Occipital lobe (tissue), 2 donors: ENCODE results near the gene SPINDOC. TPM values are rescaled to one million over a fixed set of nuclear protein-coding genes. Genes with fewer than 3 reads are reported as not detected.

Experiments used
- DNase-seq: peaks from one replicate; lab custom pipeline; 2025; lab: John Stamatoyannopoulos, UW
- total RNA-seq: library from RNA; depleted of rRNA; stranded (reverse); fragments of >200 nt; gene quantifications from one replicate; pipeline ENCODE4 v1.2.3, GENCODE V29; 2014

The SPINDOC gene
- total RNA-seq, 1 donor from 2014 or later = 12.2 TPM

GRCh38 chr11:63832336-63832735 is 19.1 kb downstream of the SPINDOC start:
- DNase-seq = no peak

DNA sequence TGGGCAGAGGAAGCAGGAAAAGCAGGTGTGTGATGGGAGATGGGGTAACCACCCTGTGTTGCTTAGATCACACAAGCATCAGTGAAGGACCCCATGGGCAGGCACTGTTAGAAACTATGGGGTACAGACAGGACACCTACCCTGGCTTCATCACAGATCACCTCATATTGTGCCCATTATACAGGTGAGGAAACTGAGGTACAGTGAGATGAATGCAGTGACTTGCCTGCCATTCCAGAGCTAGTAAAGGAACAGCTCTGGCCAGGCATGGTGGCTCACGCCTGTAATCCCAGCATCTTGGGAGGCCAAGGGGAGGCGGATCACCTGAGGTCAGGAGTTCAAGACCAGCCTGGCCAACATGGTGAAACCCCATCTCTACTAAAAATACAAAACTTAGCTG is 19.8 kb downstream of the SPINDOC start:
- no peak for DNase-seq

DNA sequence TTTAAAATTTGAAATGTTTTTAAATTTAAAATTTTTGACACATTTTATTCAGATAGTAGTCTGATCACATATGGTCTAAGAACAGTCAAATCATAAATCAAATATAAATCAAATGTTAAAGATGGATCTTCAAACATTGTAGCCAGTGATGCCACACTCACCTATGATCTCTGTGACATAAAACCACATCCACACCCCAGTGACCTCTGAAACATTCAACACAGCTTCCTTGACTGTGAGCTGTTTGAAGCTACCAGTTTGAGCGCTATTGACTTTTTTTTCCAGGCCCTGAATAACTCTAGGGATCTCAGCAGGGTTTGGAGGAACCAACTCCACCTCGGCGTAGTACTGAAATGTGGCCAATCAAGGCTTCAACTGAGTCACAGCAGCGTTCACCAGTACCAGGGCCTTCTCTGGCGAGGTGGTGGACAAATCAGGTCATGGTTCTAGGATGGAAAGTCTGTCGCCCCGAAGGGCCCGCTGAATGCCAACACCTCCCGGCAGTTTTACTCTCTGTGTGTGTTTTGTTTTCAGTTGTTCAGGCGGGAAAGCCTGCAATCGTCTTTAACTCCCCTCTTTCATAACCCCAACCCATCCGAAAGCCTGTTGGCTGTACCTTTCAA is 21.4 kb downstream of the SPINDOC start:
- DNase-seq = no peak

GRCh38 chr11:63835158-63835545 is 21.9 kb downstream of the SPINDOC start:
- DNase-seq = no peak

DNA sequence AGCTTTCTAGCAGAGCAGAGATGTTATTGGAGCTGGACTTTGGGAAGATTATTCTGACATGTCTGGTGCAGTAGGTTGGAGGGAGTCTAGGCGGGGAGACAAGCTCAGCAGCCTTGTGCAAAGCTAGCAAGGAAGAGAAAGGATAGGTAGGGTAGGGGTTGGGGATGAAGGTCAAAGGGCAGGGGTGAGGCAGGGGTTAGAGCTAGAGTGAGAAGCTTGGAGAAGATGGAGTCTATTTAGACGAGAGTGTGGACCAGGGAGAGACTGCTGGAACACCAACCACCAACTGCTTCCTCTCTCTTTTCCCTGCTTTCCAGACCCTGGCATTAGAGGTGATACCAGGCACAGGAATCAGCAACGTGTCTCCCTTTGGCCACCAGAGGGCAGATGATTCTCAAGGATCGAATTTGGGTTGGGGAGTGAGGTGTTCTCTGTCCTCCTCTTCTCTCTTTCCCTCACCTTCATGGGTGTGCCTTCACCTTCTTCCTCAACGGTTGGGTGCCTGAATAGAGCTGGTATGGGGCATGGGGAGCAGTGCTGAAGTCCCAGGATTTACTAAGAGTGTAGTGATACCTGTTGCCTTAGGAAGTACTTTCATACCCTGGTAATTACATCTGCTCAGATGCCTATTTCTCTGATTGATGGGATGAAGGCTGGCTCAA is 23.9 kb downstream of the SPINDOC start:
- DNase-seq = peak; percentile 49

- DNase-seq = no peak
Observed at GRCh38 chr11:63837739-63838138, 24.5 kb downstream of the SPINDOC start.

DNA sequence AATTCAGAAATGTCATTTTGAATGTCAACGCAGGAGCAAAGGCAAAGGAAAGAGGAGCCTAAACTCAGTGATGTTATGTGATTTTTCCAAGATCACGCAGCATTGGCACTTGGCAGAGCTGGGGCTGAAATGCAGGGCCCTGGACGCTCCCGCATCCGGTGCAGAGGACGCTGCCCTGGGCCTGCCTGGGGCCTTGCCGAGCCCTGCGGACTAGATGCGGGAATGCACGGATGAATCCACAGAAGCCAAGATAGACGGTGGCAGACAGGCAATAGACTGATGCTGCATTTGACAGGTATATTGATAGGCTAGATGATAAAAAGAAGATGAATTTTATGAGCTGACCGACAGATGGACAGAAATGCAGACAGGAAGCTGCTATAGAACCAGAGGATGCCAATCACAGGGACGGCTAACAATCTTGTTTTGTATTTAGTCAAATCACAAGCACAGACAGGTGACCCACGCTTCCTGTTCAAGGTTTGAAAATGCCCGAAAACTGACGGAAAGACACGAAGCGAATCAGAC is 25.0 kb downstream of the SPINDOC start:
- DNase-seq = no peak

DNA sequence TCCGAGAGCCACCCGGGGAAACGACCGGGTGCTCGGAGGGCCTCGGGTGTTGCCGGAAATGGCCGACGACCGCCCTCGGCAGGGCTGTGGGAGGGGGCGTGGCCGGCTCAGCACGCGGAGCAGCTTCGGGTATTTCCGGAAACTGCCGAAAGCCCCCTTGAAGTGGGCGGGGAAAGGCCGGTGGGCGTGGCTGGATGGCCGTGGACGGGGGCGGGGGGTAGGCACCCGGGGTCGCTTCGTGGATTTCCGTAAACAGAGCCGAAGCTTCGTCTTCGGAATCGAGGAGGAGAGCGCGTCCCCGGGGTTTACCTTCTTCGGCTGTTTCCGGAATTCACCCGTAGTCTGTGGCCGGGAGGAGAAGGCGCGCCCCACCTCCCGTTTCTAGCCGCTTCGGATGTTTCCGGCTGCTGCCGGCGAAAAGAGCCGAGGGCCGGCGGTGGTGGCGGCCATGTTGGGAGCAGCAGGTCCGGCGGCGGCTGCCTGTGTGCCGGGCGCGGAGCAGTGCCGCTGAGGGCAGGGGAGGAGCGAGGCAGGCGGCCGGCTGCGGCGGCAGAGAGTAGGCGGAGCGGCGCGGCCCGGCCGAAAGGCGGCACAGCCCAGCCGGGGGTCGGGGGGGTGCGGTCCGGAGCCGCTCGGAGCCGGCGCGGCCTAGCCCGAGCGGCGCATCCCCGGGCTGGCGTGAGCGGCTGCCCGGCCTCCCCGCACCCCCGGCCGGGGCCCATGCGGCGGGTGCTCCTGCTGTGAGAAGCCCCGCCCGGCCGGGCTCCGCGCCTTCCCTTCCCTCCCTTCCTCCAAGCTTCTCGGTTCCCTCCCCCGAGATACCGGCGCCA is 25.6 kb downstream of the SPINDOC start, which contains the start of gene MARK2:
Gene MARK2, plus strand, starts transcription at position 433 of the 830 bp plus-strand sequence. Its CDS starts 397 bp downstream, at position 830.
- DNase-seq = peak; percentile 98

DNA sequence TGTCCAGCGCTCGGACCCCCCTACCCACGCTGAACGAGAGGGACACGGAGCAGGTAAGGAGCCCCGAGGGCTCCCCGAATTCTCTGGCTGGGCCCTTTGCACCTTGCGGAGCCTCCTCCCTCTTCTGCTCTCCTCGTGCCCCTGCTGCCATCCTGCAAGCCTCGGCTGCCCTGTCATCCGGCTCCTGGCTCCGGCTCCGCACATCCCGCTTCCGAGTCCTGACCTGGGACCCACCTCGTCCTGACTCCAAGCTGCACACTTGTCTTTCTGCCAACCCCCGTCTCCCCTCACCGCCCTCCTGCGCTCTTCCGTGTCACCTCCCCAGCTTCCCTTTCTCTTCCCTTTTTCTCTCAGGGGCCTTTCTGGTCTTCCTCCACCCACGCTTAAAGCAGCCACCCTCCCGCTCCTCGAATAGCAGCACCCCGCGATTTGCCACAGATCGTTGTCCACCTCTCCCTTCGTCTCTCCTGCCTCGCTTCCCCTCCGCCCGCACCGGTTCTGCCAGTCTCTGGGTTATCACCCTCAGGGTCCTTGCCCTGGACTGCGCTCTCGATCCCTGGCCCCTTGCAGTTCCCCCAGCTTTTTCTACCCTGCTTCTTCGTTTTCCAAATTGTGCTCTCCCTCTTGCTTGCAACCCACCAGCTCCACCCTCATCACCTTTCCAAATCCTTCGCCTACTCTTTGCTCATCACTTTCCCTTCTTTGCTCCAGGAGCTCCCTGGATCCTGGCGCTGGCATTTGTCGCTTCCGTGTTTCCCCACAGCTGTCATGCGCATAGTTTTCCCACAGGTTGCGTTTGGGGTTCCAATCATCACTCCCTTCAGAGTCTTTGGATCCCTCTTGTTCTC is 26.5 kb downstream of the SPINDOC start:
- DNase-seq = no peak

DNA sequence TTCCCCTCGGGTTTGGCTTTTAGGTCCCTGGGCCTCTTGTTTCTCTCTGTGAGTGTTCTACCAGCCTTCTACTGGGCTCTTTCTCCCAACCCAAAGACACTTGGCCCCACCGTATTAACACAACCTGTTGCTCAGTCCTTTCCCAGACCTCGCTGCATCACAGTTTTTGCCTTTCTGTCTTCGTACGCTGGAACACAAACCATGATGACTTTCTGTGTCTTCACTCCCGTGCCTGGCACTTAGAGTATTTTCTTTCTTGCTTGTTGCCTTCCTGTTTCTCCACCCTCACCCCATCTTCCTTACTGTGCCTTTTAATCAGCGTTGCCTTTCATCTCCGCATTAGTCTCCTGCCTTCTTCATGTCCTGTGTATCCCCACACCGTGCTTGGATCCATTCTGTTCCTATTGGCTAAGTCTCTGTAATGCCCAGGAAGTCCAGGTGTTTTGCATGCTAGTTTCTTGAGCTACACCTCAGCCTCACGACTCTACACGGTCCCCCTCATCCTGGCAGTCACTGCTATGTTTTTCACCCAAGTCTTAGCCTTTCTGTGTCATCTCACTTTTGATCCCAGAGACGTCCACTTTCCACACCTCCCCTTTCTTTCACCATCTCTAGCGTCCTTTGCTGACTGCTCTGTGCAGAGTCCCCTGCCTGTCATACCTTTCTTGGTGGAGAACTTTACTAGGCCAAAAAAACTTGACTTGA is 27.3 kb downstream of the SPINDOC start:
- no peak for DNase-seq

GRCh38 chr11:63841554-63841953 is 28.3 kb downstream of the SPINDOC start:
- DNase-seq = no peak

- DNase-seq = no peak
Observed at GRCh38 chr11:63843041-63843440, 29.8 kb downstream of the SPINDOC start.

DNA sequence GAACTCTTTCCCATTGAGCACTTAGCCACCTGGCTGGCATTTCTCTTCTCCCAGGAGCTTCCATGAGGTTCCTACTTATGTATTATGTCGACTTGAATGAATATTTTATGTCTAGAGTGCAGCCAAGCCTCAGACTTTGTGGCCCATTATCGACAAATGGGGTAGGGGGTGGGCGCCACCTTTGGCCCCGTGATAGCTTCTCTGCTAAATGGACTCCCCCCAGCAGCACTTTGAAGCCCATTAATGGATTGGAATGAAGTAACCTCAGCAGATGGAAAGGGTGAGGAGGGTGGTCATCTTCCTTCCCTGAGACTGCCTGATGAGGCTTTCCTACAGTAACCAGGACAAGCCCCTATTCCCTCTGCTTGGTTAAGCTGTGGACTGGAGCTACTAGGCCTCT is 31.6 kb downstream of the SPINDOC start:
- DNase-seq = no peak

DNA sequence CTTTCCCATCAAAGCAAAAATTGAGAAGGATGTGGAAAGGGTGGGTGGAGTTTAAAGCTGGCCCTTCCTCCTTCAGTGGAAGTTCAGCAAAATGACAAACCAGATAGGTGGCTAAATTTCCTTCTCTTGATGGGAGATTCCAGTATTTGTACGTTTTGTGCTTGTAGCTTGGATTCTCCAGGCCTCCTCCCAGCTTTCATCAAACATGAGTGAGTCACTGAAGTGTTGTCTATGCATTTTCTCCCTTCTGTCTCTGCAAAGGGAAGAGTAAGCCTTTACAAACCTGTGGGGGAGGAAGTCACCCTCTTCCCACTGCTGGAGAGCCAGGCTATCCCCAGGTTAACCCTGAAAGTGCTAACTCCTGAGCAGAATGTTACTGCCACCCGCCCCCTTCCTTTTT is 32.0 kb downstream of the SPINDOC start:
- no peak for DNase-seq

- DNase-seq = no peak
Observed at GRCh38 chr11:63845911-63846310, 32.7 kb downstream of the SPINDOC start.

DNA sequence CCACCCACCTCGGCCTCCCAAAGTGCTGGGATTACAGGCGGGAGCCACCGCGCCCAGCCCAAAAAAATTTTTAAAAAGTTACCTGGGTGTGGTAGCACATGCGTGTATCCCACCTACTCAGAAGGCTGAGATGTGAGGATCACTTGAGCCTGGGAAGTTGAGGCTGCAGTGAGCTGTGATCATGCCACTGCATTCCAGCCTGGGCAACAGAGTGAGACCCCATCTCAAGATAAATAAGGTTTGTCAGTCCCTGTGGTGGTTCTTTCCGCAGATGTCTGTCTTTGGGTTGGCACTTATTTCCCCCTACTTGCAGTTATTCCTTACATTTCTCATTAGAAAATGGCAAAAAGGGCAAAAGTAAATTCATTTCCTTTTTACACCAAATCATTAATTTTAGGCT is 33.6 kb downstream of the SPINDOC start:
- DNase-seq = no peak

GRCh38 chr11:63847363-63847762 is 34.1 kb downstream of the SPINDOC start:
- DNase-seq = no peak

GRCh38 chr11:63849691-63850090 is 36.4 kb downstream of the SPINDOC start:
- no peak for DNase-seq

DNA sequence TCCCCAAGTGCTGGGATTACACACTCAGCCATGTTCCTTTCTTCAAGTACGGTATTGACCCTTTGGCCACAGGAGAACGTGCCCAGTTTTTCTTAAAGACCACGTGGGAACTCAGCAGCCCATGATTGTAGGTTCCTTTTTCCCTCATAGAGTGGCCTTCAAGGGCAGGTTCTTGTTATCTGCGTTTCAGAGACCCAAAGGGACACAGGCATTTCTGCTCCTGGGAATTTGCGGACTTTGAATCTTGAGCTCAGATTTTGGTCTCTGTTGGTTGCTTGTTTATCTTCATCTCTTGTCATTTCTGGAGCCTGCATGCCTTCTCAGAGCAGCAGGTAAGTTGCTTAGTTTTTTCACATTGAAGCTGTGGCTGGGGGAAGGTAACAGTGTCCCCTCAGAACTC is 37.7 kb downstream of the SPINDOC start:
- no peak for DNase-seq

DNA sequence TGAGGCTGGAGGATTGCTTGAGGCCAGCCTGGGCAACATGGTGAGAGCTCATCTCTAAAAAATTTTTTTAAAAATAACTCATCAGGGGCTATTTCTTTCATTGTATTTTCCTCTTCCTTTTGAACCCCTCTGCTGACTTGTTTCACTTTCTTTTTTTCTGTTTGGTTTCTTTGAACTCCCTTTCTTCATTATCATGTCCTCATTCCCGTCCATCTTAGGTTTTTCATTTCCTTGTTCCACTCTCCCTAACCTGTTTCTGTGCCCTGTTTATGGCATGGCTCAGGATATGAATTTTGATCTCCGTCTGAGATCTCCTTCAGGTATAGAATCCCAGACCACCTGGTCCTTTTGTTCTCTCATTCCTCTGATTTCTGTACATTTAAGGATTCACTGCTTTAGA is 38.1 kb downstream of the SPINDOC start:
- no peak for DNase-seq

DNA sequence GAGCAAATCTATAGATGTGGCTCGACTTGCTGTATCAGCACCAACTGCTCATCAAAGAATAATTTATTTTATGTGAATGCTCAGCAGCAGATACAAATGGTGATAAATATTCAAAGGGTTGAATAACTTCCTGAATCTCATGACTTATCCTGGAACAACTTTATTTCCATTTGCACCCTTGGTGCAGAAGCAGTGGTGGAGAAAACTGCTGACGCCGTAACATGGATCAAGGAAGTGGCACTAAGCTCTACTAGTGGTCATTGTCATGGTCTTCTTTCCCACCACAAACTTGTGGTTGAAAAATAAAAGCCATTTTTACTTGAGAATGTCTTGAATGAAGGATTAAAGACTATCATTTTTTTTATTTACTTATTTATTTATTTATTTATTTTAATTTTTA is 40.2 kb downstream of the SPINDOC start:
- no peak for DNase-seq
